GM21390 (cell line): Measurements from ENCODE around the gene CAMSAP3.
A peak's percentile ranks its signal among the peaks of the same experiment; 100 is the strongest.

Experiments
- ATAC-seq: cut with Tn5 transposase; IDR thresholded peaks from one replicate; pipeline ENCODE4 v1.9.1; 2021; ENCODE audit not compliant: unreplicated experiment

Gene CAMSAP3

GRCh38 chr19:7647156-7647555, 51.5 kb downstream of the CAMSAP3 start:
- no peak for ATAC-seq

GRCh38 chr19:7648265-7649014, 52.8 kb downstream of the CAMSAP3 start:
- no peak for ATAC-seq

- ATAC-seq, result no peak
These were observed 54.5 kb downstream of the CAMSAP3 start for GRCh38 chr19:7650148-7650547.

GRCh38 chr19:7652061-7652641, 56.5 kb downstream of the CAMSAP3 start:
- no peak for ATAC-seq

- no peak for ATAC-seq
These were observed 58.7 kb downstream of the CAMSAP3 start for GRCh38 chr19:7654401-7654800.

GRCh38 chr19:7655581-7655980, 59.9 kb downstream of the CAMSAP3 start:
- no peak for ATAC-seq

GRCh38 chr19:7657131-7657751, 61.6 kb downstream of the CAMSAP3 start:
- no peak for ATAC-seq

- peak; percentile 65 for ATAC-seq
These were observed 62.6 kb downstream of the CAMSAP3 start for GRCh38 chr19:7658219-7658686.

- ATAC-seq, result no peak
These were observed 66.3 kb downstream of the CAMSAP3 start for GRCh38 chr19:7661744-7662538.

- ATAC-seq, result no peak
These were observed 67.0 kb downstream of the CAMSAP3 start for GRCh38 chr19:7662657-7663056.

GRCh38 chr19:7663706-7664105, 68.0 kb downstream of the CAMSAP3 start:
- ATAC-seq, result no peak

GRCh38 chr19:7665076-7665475, 69.4 kb downstream of the CAMSAP3 start:
- no peak for ATAC-seq
